NCI-H1048 (cell line): ENCODE results near the gene MAGEC3.

Source experiments
- DNase-seq: peaks from one replicate; lab custom pipeline; 2025; lab: John Stamatoyannopoulos, UW

The MAGEC3 gene

DNA sequence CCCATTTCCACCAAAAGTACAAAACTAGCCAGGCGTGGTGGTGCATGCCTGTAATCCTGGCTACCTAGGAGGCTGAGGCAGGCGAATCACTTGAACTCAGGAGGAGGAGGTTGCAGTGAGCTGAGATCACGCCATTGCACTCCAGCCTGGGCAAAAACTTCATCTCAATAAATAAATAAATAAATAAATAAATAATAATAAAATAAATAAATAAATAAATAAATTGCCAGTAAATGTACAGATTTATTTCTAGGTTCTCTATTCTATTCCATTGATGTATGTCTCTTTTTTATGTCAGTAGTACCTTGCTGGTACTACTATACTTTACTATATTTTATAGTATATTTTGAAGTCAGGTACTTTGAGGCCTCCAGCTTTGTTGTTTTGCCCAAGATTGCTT, 109.2 kb downstream of the MAGEC3 start:
- no peak for DNase-seq
